ENCODE measurements around the gene SCT. TPM values are rescaled to one million over a fixed set of nuclear protein-coding genes. Genes with fewer than 3 reads are reported as not detected.

The SCT gene
- total and polyA plus RNA-seq, 2 donors (not counting 1 experiment from before 2014, with no cell fraction given) = not detected

- no peaks in the 10 kb centered on the region for H3K9me3 Mint-ChIP-seq (ENCODE audit: insufficient read depth)
- H3K4me3 ChIP-seq (ENCODE audit: control extremely low read depth in 1 of 5, extremely low read depth in 1 of 5, insufficient read depth in 1 of 5, low read depth in 2 of 5, low read length in 4 of 5) = no peak overlapping the region
- ChIA-PET CTCF (no interaction called here), POLR2A (no interaction called here)
- peaks cover 20 to 39% of the 10 kb centered on the region in 2 donors for H3K4me1 ChIP-seq (ENCODE audit: control insufficient read depth in 2 of 2, insufficient read depth in 2 of 2, low read length in 2 of 2)
- H3K9me3 ChIP-seq (ENCODE audit: control extremely low read depth in 1 of 3, control insufficient read depth in 2 of 3, insufficient read depth in 1 of 3, low read length in 2 of 3) = no peaks in the 10 kb centered on the region
- peaks cover 91% of the 10 kb centered on the region for H4K20me1 ChIP-seq (ENCODE audit: control insufficient read depth, insufficient read depth, low read length, poor library complexity, severe bottlenecking)
- no peaks in the 10 kb centered on the region for H3K27me3 ChIP-seq (replicated peaks in 1 of 4; ENCODE audit: control extremely low read depth in 1 of 4, control insufficient read depth in 3 of 4, insufficient read depth in 4 of 4, low read length in 3 of 4)
- no peak for ATAC-seq (ENCODE audit: low read depth)
- H3K27me3 Mint-ChIP-seq = no peaks in the 10 kb centered on the region
- DNase-seq = no peak
- no peak overlapping the region for H3K4me3 Mint-ChIP-seq
- WGBS (ENCODE audit: insufficient coverage) = 92% methylated on average over 17 of the region's 17 CpGs
- peaks cover 97% of the 10 kb centered on the region for H3K79me2 ChIP-seq (ENCODE audit: control insufficient read depth, insufficient read depth, low read length)
- no peak for TF ChIP-seq EZH2 (IDR thresholded peaks at IDR 0.05; ENCODE audit: borderline replicate concordance, insufficient read depth, low read depth, low read length, poor library complexity, severe bottlenecking)
- TF ChIP-seq CTCF (IDR thresholded peaks at IDR 0.05) = no peak
- H3K9ac ChIP-seq (ENCODE audit: low read length) = no peak overlapping the region
- H3K27ac ChIP-seq (ENCODE audit: low read length in 2 of 2) = no peak overlapping the region
- peaks cover 1 to 28% of the 10 kb centered on the region in 2 experiments for H3K36me3 ChIP-seq (replicated peaks in 1 of 2; ENCODE audit: control extremely low read depth in 1 of 2, control insufficient read depth in 1 of 2, extremely low read depth in 1 of 2, insufficient read depth in 2 of 2, low read length in 1 of 2)
- peaks cover 37% of the 10 kb centered on the region for H3K4me1 Mint-ChIP-seq
- H2AFZ ChIP-seq (ENCODE audit: insufficient read depth, low read depth, low read length, poor library complexity, severe bottlenecking) = no peak overlapping the region
- H3K4me2 ChIP-seq (replicated peaks; ENCODE audit: low read depth, low read length, poor library complexity, severe bottlenecking) = no peak overlapping the region
- no peak overlapping the region for H3K27ac Mint-ChIP-seq
- intact Hi-C loops (cut with micrococcal nuclease) = no loop called here
Observed at GRCh38 chr11:581752-582151, 45.2 kb downstream of the SCT start.

GRCh38 chr11:581342-581741 is 45.6 kb downstream of the SCT start:
- CTCF ChIA-PET = interaction anchor here (1.1 kb wide), 1 partner anchor 35 kb away, joined by 3 read pairs; the partner anchor contains the start of gene IRF7
- WGBS (ENCODE audit: insufficient coverage) = 96% methylated on average over 11 of the region's 14 CpGs
- Histone ChIP-seq H3K27me3 (replicated peaks in 1 of 4; ENCODE audit: control extremely low read depth in 1 of 4, control insufficient read depth in 3 of 4, insufficient read depth in 4 of 4, low read length in 3 of 4) (no peaks in the 10 kb centered on the region), H3K79me2 (ENCODE audit: control insufficient read depth, insufficient read depth, low read length) (peaks cover 94% of the 10 kb centered on the region), H3K9me3 (ENCODE audit: control extremely low read depth in 1 of 3, control insufficient read depth in 2 of 3, insufficient read depth in 1 of 3, low read length in 2 of 3) (no peaks in the 10 kb centered on the region), H3K9ac (ENCODE audit: low read length) (no peak overlapping the region), H3K4me3 (ENCODE audit: control extremely low read depth in 1 of 5, extremely low read depth in 1 of 5, insufficient read depth in 1 of 5, low read depth in 2 of 5, low read length in 4 of 5) (no peak overlapping the region), H2AFZ (ENCODE audit: insufficient read depth, low read depth, low read length, poor library complexity, severe bottlenecking) (no peak overlapping the region), H4K20me1 (ENCODE audit: control insufficient read depth, insufficient read depth, low read length, poor library complexity, severe bottlenecking) (peaks cover 88% of the 10 kb centered on the region), H3K36me3 (replicated peaks in 1 of 2; ENCODE audit: control extremely low read depth in 1 of 2, control insufficient read depth in 1 of 2, extremely low read depth in 1 of 2, insufficient read depth in 2 of 2, low read length in 1 of 2) (peaks cover 1 to 26% of the 10 kb centered on the region in 2 experiments), H3K27ac (ENCODE audit: low read length in 2 of 2) (no peak overlapping the region), H3K4me2 (replicated peaks; ENCODE audit: low read depth, low read length, poor library complexity, severe bottlenecking) (no peak overlapping the region), H3K4me1 (ENCODE audit: control insufficient read depth in 2 of 2, insufficient read depth in 2 of 2, low read length in 2 of 2) (peaks cover 20 to 39% of the 10 kb centered on the region in 2 donors)
- no peaks in the 10 kb centered on the region for H3K9me3 Mint-ChIP-seq (ENCODE audit: insufficient read depth)
- POLR2A ChIA-PET = no interaction called here
- no peak for TF ChIP-seq CTCF (IDR thresholded peaks at IDR 0.05)
- no peak for TF ChIP-seq EZH2 (IDR thresholded peaks at IDR 0.05; ENCODE audit: borderline replicate concordance, insufficient read depth, low read depth, low read length, poor library complexity, severe bottlenecking)
- H3K27me3 Mint-ChIP-seq = no peaks in the 10 kb centered on the region
- intact Hi-C loops (cut with micrococcal nuclease) = no loop called here
- peaks cover 37% of the 10 kb centered on the region for H3K4me1 Mint-ChIP-seq
- DNase-seq (no peak), ATAC-seq (ENCODE audit: low read depth) (no peak)
- H3K27ac Mint-ChIP-seq = no peak overlapping the region
- H3K4me3 Mint-ChIP-seq = no peak overlapping the region

Data from B cell (primary cell).